GM12878 (cell line): ENCODE measurements around the gene MTM1. TPM values are rescaled to one million over a fixed set of nuclear protein-coding genes. Genes with fewer than 3 reads are reported as not detected.

Experiments used
- ATAC-seq: fragments of 200-7000 bp; cut with Tn5 transposase; 3 replicates; pipeline ENCODE4 v1.9.1; 2020; ENCODE audit warnings: mild to moderate bottlenecking, moderate library complexity
- BruUV-seq: library from RNA; stranded (reverse); fragments of 400-500 nt; replicated peaks from 2 replicates; lab custom pipeline; 2021; lab: Mats Ljungman, UMichigan
- CTCF ChIA-PET: fragments of 300-600 bp; sonication (Branson Sonifier 250); formaldehyde crosslinking; extraction: SDS; loops from one replicate; lab custom pipeline; 2021; ENCODE audit warnings: inconsistent platforms; lab: Yijun Ruan, JAX
- POLR2A ChIA-PET: fragments of 350-600 bp; formaldehyde crosslinking; extraction: SDS; loops from one replicate; lab custom pipeline; 2021; ENCODE audit warnings: inconsistent platforms; lab: Charles Lee
- RAD21 ChIA-PET: fragments of 300-600 bp; sonication (Branson Sonifier 250); formaldehyde crosslinking; loops from one replicate; lab custom pipeline; 2023; ENCODE audit warnings: antibody characterized with exemption; ENCODE audit not compliant: unreplicated experiment; lab: Charles Lee
- SMC1A ChIA-PET: fragments of 300-600 bp; sonication (Branson Sonifier 250); formaldehyde crosslinking; loops from one replicate; lab custom pipeline; 2023; ENCODE audit not compliant: unreplicated experiment, uncharacterized antibody; lab: Charles Lee
- DNase-seq: peaks from one replicate; pipeline ENCODE4 v3.0.0-alpha.2; 2011; ENCODE audit warnings: low read depth, low spot score
- FAIRE-seq: peaks from 3 replicates; lab custom pipeline; 2011; peaks lifted over from hg19 to GRCh38; lab: Jason Lieb, UNC
- H2AFZ ChIP-seq: 2 replicates; pipeline ENCODE4 v1.6.0; 2011; ENCODE audit warnings: low read depth, low read length, control low read depth; ENCODE audit not compliant: control insufficient read depth
- H3K27ac ChIP-seq: 2 replicates; pipeline ENCODE4 v1.5.1; 2011; ENCODE audit warnings: control low read depth; ENCODE audit not compliant: control insufficient read depth, insufficient read depth
- H3K27me3 ChIP-seq, 2 experiments: replicated peaks in 1 of 2; 2 replicates each; pipeline versions ENCODE4 v1.6.0 to v1.6.1; 2011; ENCODE audit warnings: low read length in 1 of 2; ENCODE audit not compliant: control insufficient read depth in 2 of 2, insufficient read depth in 2 of 2
- H3K36me3 ChIP-seq, 2 experiments: 2 replicates each; pipeline ENCODE4 v1.5.1; 2011; ENCODE audit warnings: low read length in 1 of 2; ENCODE audit not compliant: control insufficient read depth in 2 of 2, insufficient read depth in 2 of 2
- H3K4me1 ChIP-seq: 2 replicates; pipeline ENCODE4 v1.6.1; 2011; ENCODE audit warnings: mild to moderate bottlenecking, low read length, moderate library complexity, mixed read lengths; ENCODE audit not compliant: control insufficient read depth, insufficient read depth
- H3K4me2 ChIP-seq: 2 replicates; pipeline ENCODE4 v1.6.0; 2011; ENCODE audit warnings: control low read depth; ENCODE audit not compliant: control insufficient read depth, insufficient read depth
- H3K4me3 ChIP-seq: fragments of 200-600 bp; sonication (generic); 2 replicates; pipeline ENCODE4 v1.5.1; 2016
- H3K79me2 ChIP-seq: 2 replicates; pipeline ENCODE4 v1.6.0; 2011; ENCODE audit warnings: low read length; ENCODE audit not compliant: control insufficient read depth, insufficient read depth
- H3K9ac ChIP-seq: 2 replicates; pipeline ENCODE4 v1.8.0; 2011; ENCODE audit warnings: low read length, control low read depth, mixed read lengths; ENCODE audit not compliant: control insufficient read depth, insufficient read depth
- H3K9me3 ChIP-seq: replicated peaks from 3 replicates; pipeline ENCODE4 v1.5.1; 2011; ENCODE audit warnings: mild to moderate bottlenecking, low read length; ENCODE audit not compliant: control insufficient read depth, insufficient read depth
- H4K20me1 ChIP-seq: 2 replicates; pipeline ENCODE4 v1.6.0; 2011; ENCODE audit not compliant: control insufficient read depth, insufficient read depth
- CBFB ChIP-seq: IDR thresholded peaks from 2 replicates; pipeline ENCODE4 v1.6.1; 2016; ENCODE audit warnings: antibody characterized with exemption, low read depth
- RELA ChIP-seq: fragments of 450-650 bp; IDR thresholded peaks from 2 replicates; pipeline ENCODE4 v1.8.0; 2014; ENCODE audit warnings: borderline replicate concordance; ENCODE audit not compliant: partially characterized antibody
- RUNX3 ChIP-seq: IDR thresholded peaks from 2 replicates; pipeline ENCODE4 v1.6.1; 2012; ENCODE audit warnings: low read length, inconsistent platforms
- ZNF217 ChIP-seq: fragments of 450-650 bp; IDR thresholded peaks from 2 replicates; pipeline ENCODE4 v1.6.1; 2017; ENCODE audit warnings: antibody characterized with exemption, mild to moderate bottlenecking
- WGBS: methylation state at CpG from one replicate; pipeline ENCODE4 v1.1.6; 2016; ENCODE audit warnings: low lambda C conversion rate; ENCODE audit not compliant: insufficient replicate concordance, insufficient coverage; ENCODE audit errors: missing lambda C conversion rate; 5-methylcytosine and 5-hydroxymethylcytosine counted together
- in situ Hi-C: fragments of 300-500 bp; cut with MboI; formaldehyde crosslinking; loops from 9 replicates; pipeline ENCODE4 v1.14.3; 2018; ENCODE audit warnings: mixed read lengths
- intact Hi-C: fragments of 100-400 bp; cut with micrococcal nuclease; formaldehyde crosslinking; loops from one replicate; pipeline ENCODE4 v1.14.2; 2022; ENCODE audit not compliant: unreplicated experiment
- polyA plus RNA-seq, 11 experiments: library from polyadenylated mRNA; depleted of rRNA in 4 of 11; unstranded in 6 of 11; stranded (reverse) in 5 of 11; fragments of >200 nt; fragmentation: Nextera tagmentation in 4 of 11; fragmentation: Illumina TruSeq in 1 of 11; extraction: Ambion mirVana in 4 of 11; extraction: Trizol in 1 of 11; gene quantifications; 1 replicate in 1 of 11; 2 replicates in 10 of 11; pipeline versions ENCODE4 v1.2.1 to v1.2.3, GENCODE V29; 2011 to 2016; ENCODE audit warnings: inconsistent platforms in 2 of 11, missing spikeins in 2 of 11, low read depth in 1 of 11
- total RNA-seq, 4 experiments: library from RNA; depleted of rRNA in 3 of 4; stranded (reverse); fragments of >200 nt in 3 of 4; fragmentation: Illumina TruSeq in 1 of 4; extraction: Trizol in 1 of 4; gene quantifications; 2 replicates each; pipeline versions ENCODE4 v1.2.1 to v1.2.3, GENCODE V29; 2013 to 2021
- TF ChIP-seq, protein P1 (sequence below): fragments of 450-650 bp; IDR thresholded peaks from 2 replicates; pipeline ENCODE4 v1.6.1; 2017; ENCODE audit warnings: mild to moderate bottlenecking
- TF ChIP-seq, protein P2 (sequence below): fragments of 450-650 bp; IDR thresholded peaks from 2 replicates; pipeline ENCODE4 v1.6.1; 2018; ENCODE audit warnings: borderline replicate concordance, mild to moderate bottlenecking; ENCODE audit not compliant: partially characterized antibody

MTM1 gene
- total and polyA plus RNA-seq, 10 of the 15 experiments (the other 5 are each of a cell fraction or from before 2014, with no cell fraction given), result 3.9 to 13.3 (median 8.4) TPM

DNA sequence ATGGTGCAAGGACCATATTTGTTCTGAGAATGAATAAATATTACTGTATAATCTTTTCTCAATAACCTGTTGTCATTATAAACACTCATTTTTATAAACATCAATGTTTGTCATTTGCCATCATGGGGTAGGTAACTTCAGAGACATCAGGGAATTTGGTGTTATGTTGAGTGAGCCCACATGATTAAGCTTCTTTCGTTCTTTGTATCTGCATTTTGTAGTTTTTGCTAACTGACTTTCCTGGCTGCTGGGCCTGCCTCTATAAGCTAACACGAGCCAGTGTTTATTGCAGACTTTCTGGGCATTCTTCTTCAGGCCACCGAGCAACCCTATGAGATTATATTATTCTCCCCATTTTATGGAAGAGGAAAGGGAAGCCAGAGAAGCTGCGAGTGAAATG is 76.0 kb downstream of the MTM1 start:
- Histone ChIP-seq H3K4me1 (no peaks in the 10 kb centered on the region), H4K20me1 (no peaks in the 10 kb centered on the region), H2AFZ (no peak overlapping the region), H3K36me3 (no peaks in the 10 kb centered on the region)
- no peak for DNase-seq
- TF ChIP-seq, protein P1, sequence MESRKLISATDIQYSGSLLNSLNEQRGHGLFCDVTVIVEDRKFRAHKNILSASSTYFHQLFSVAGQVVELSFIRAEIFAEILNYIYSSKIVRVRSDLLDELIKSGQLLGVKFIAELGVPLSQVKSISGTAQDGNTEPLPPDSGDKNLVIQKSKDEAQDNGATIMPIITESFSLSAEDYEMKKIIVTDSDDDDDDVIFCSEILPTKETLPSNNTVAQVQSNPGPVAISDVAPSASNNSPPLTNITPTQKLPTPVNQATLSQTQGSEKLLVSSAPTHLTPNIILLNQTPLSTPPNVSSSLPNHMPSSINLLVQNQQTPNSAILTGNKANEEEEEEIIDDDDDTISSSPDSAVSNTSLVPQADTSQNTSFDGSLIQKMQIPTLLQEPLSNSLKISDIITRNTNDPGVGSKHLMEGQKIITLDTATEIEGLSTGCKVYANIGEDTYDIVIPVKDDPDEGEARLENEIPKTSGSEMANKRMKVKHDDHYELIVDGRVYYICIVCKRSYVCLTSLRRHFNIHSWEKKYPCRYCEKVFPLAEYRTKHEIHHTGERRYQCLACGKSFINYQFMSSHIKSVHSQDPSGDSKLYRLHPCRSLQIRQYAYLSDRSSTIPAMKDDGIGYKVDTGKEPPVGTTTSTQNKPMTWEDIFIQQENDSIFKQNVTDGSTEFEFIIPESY, result no peak
- TF ChIP-seq RELA, result no peak
- no peak for TF ChIP-seq CBFB
- no peak for TF ChIP-seq ZNF217
- no peak for TF ChIP-seq RUNX3
- TF ChIP-seq, protein P2, sequence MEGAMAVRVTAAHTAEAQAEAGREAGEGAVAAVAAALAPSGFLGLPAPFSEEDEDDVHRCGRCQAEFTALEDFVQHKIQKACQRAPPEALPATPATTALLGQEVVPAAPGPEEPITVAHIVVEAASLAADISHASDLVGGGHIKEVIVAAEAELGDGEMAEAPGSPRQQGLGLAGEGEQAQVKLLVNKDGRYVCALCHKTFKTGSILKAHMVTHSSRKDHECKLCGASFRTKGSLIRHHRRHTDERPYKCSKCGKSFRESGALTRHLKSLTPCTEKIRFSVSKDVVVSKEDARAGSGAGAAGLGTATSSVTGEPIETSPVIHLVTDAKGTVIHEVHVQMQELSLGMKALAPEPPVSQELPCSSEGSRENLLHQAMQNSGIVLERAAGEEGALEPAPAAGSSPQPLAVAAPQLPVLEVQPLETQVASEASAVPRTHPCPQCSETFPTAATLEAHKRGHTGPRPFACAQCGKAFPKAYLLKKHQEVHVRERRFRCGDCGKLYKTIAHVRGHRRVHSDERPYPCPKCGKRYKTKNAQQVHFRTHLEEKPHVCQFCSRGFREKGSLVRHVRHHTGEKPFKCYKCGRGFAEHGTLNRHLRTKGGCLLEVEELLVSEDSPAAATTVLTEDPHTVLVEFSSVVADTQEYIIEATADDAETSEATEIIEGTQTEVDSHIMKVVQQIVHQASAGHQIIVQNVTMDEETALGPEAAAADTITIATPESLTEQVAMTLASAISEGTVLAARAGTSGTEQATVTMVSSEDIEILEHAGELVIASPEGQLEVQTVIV, result no peak
- TF ChIP-seq, all 136 proteins: peak for 0
- FAIRE-seq (no peak), ATAC-seq (no peak)
- WGBS, result 59% methylated on average over 4 of the region's 4 CpGs
- SMC1A ChIA-PET, result interaction anchor here (1.1 to 1.7 kb wide), 2 partner anchors 9 to 33 kb away, joined by 3 to 4 read pairs; no protein-coding TSS in a partner anchor
- H3K4me3 ChIP-seq, result no peak overlapping the region
- intact Hi-C loops (no loop called here), in situ Hi-C loops (no loop called here)
- no peak overlapping the region for H3K9ac ChIP-seq
- H3K9me3 ChIP-seq, result no peaks in the 10 kb centered on the region
- POLR2A ChIA-PET, result no interaction called here
- no peaks in the 10 kb centered on the region for H3K79me2 ChIP-seq
- RAD21 ChIA-PET, result no interaction called here
- CTCF ChIA-PET, result interaction anchor here (0.6 to 2.0 kb wide), 3 partner anchors 9 to 117 kb away, joined by 3 to 6 read pairs (median 3); no protein-coding TSS in a partner anchor
- no peak overlapping the region for H3K27ac ChIP-seq
- BruUV-seq, result no TSS peak
- H3K27me3 ChIP-seq, result no peaks in the 10 kb centered on the region
- H3K4me2 ChIP-seq, result no peak overlapping the region
